Pancreas (tissue), 10 donors: ENCODE measurements around the gene ATP9B. TPM values are rescaled to one million over a fixed set of nuclear protein-coding genes. Genes with fewer than 3 reads are reported as not detected.

Experiments used
- ATAC-seq, 4 donors: fragments of 200-7000 bp; cut with Tn5 transposase; one replicate each; pipeline versions ENCODE4 v1.8.0 to v1.9.1; 2020; ENCODE audit warnings: mild to moderate bottlenecking in 4 of 4, moderate library complexity in 4 of 4
- DNase-seq, 6 donors: peaks; one replicate each; pipeline ENCODE4 v3.0.0-alpha.2; 2020
- FAIRE-seq: peaks from 2 replicates; lab custom pipeline; 2012; peaks lifted over from hg19 to GRCh38; lab: Jason Lieb, UNC
- H3K27ac ChIP-seq, 4 donors: fragments of 200-600 bp; sonication (generic); 1 replicate in 3 of 4; 2 replicates in 1 of 4; pipeline versions ENCODE4 v1.5.0 to v1.8.0; 2020
- H3K27me3 ChIP-seq, 4 donors: fragments of 200-600 bp; one replicate each; pipeline ENCODE4 v1.8.0; 2021
- H3K36me3 ChIP-seq, 3 donors: fragments of 200-600 bp; sonication (generic) in 1 of 3; one replicate each; pipeline versions ENCODE4 v1.5.0 to v1.8.0; 2020 to 2021
- H3K4me1 ChIP-seq, 3 donors: fragments of 200-600 bp; one replicate each; pipeline ENCODE4 v1.8.0; 2021
- H3K4me3 ChIP-seq, 4 donors: fragments of 200-600 bp; sonication (generic) in 2 of 4; one replicate each; pipeline versions ENCODE4 v1.5.0 to v1.8.0; 2020 to 2021
- H3K9me3 ChIP-seq, 4 donors: fragments of 200-600 bp; one replicate each; pipeline ENCODE4 v1.8.0; 2021
- WGBS, 2 donors: extraction: QIAGEN DNeasy Blood & Tissue Kit; methylation state at CpG; one replicate each; pipeline ENCODE4 v1.1.7; 2013; 5-methylcytosine and 5-hydroxymethylcytosine counted together
- intact Hi-C, 3 donors: fragments of 100-400 bp; cut with DNase I; formaldehyde crosslinking; loops; one replicate each; pipeline versions ENCODE4 v1.11.1 to v1.14.2; 2022
- polyA plus RNA-seq, 2 donors: library from polyadenylated mRNA; stranded (reverse); fragments of 200-250 nt; gene quantifications; one replicate each; pipeline ENCODE4 v1.2.3, GENCODE V29; 2013
- total RNA-seq, 6 donors: library from RNA; stranded (reverse); fragmentation: NEBNext Ultra II Directional in 4 of 6; extraction: Animal tissue kit (Norgen Biotek cat#: 25700) in 4 of 6; gene quantifications; one replicate each; pipeline versions ENCODE4 v1.2.1 to v1.2.4, GENCODE V29; 2021 to 2023
- TF ChIP-seq, protein P1 (sequence below), 4 donors: fragments of 200-600 bp; sonication (generic) in 3 of 4; IDR thresholded peaks; one replicate each; pipeline versions ENCODE4 v1.5.0 to v1.8.0; 2021; ENCODE audit warnings: antibody characterized with exemption in 4 of 4
- donor health status: healthy with polysubstance abuse.
- donor health status: DM: no; HTN: no; CAD: no; lungs with moderate emphysema.
- donor health status: DM: no; HTN: no; CAD: no.
- donor health status: control.
- donor health status: control.
- donor health status: Bipolar disorder and iron deficiency.
- donor health status: DM: yes; HTN: yes; CAD: no.
- donor health status: DM: no; HTN: no; CAD: no.
- donor health status: DM: no; HTN: no; CAD: no.
- donor health status: DM: yes; HTN: yes; CAD: no.

Gene ATP9B
- total RNA-seq (10 to 100 TPM; 13.2 to 19.0 (median 16.0) TPM), polyA plus RNA-seq (10 to 100 TPM; 10.2 to 10.7 TPM)

DNA sequence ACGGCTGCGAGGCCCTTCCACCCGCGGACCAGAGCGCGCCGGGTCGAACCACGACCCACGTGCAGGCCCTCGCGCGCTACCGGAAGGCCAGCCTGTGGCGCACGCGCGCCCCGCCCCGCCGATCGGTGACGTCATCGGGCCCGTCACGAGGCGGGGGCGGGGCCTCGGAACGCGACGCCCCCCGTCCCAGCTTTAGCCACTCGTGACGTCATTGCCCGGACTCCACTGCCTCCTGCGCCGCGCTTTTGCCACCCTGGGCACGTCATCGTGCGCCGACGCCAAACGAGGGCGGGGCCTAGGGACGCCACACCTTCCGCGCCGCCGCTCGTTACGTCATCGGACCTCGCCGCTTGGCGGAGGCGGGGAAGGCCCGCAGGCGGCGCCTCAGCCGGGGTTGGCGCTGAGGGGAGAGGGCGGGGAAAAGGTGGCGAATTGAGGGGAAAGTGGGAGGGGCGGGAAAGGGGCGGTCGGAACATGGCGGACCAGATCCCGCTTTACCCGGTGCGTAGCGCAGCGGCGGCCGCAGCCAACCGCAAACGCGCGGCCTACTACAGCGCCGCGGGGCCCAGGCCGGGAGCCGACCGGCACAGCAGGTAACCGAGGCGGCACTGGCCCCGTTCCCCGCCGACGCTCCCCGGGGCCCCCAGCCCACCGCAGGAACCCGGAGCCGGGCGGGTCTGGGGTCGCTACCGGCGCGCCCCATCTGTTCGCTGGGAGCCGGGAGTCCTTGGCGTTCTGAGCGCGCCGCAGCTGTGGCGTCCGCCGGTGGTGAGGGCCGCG is at the start of gene ATP9B:
TSS of gene ATP9B (plus strand) at position 458 of the 780 bp plus-strand sequence. CDS start at position 475, 17 bp downstream.
- ATAC-seq (peak; percentile 93 to 98 (median 94)), FAIRE-seq (peak; percentile 57), DNase-seq (peak; percentile 94 to 99 (median 98))
- H3K9me3 ChIP-seq: no peaks in the 10 kb centered on the region
- peak within 1 kb of the TSS; percentile 94 to 100 (median 97) for H3K4me3 ChIP-seq
- TF ChIP-seq, protein P1, sequence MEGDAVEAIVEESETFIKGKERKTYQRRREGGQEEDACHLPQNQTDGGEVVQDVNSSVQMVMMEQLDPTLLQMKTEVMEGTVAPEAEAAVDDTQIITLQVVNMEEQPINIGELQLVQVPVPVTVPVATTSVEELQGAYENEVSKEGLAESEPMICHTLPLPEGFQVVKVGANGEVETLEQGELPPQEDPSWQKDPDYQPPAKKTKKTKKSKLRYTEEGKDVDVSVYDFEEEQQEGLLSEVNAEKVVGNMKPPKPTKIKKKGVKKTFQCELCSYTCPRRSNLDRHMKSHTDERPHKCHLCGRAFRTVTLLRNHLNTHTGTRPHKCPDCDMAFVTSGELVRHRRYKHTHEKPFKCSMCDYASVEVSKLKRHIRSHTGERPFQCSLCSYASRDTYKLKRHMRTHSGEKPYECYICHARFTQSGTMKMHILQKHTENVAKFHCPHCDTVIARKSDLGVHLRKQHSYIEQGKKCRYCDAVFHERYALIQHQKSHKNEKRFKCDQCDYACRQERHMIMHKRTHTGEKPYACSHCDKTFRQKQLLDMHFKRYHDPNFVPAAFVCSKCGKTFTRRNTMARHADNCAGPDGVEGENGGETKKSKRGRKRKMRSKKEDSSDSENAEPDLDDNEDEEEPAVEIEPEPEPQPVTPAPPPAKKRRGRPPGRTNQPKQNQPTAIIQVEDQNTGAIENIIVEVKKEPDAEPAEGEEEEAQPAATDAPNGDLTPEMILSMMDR (IDR thresholded peaks at IDR 0.05): no peak
- H3K27me3 ChIP-seq: no peaks in the 10 kb centered on the region
- peaks cover 0 to 13% (median 11%) of the 10 kb centered on the region in 3 donors for H3K4me1 ChIP-seq
- intact Hi-C loops: no loop called here
- 0% methylated on average over 60 to 112 of the region's 112 CpGs for WGBS, 2 donors
- H3K27ac ChIP-seq: peak within 1 kb of the TSS; percentile 85 to 90 (median 87)
- H3K36me3 ChIP-seq: no peaks in the 10 kb centered on the region

DNA sequence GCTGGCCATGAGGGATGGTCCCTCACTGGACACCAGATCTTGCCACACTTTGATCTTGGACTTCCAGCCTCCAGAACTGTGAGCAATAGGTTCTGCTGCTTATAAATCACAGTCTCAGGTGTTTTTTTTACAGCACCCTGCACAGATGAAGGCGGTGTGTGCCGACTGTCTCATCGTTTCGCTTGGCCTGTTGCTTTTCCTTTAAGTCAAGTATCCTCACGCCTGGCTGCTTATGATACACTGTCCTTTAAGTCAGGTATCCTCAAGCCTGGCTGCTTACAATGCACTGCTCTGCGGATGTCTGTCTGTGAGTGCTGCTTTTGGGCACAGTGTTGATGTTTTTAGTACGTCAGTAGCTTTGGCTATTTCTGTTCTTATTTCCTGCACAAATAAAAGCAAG is 49.3 kb upstream of the ATP9B start:
- intact Hi-C loops: no loop called here
- no peak overlapping the region for H3K4me3 ChIP-seq
- H3K27me3 ChIP-seq: no peaks in the 10 kb centered on the region
- FAIRE-seq: no peak
- no peak overlapping the region for H3K27ac ChIP-seq
- no peak for DNase-seq
- TF ChIP-seq, protein P1 (IDR thresholded peaks at IDR 0.05): no peak
- H3K36me3 ChIP-seq: no peaks in the 10 kb centered on the region
- no peaks in the 10 kb centered on the region for H3K9me3 ChIP-seq
- no peaks in the 10 kb centered on the region for H3K4me1 ChIP-seq
- ATAC-seq: no peak
- WGBS, 2 donors: 56 to 76% methylated on average over 7 of the region's 7 CpGs

GRCh38 chr18:79022603-79023002 is 46.6 kb upstream of the ATP9B start:
- Histone ChIP-seq H3K27me3 (no peaks in the 10 kb centered on the region), H3K4me1 (no peaks in the 10 kb centered on the region), H3K36me3 (no peaks in the 10 kb centered on the region), H3K27ac (no peak overlapping the region), H3K9me3 (no peaks in the 10 kb centered on the region), H3K4me3 (no peak overlapping the region)
- no peak for DNase-seq
- intact Hi-C loops: no loop called here
- FAIRE-seq: no peak
- TF ChIP-seq, protein P1 (IDR thresholded peaks at IDR 0.05): no peak
- WGBS, 2 donors: 85 to 91% methylated on average over 25 of the region's 25 CpGs
- no peak for ATAC-seq

DNA sequence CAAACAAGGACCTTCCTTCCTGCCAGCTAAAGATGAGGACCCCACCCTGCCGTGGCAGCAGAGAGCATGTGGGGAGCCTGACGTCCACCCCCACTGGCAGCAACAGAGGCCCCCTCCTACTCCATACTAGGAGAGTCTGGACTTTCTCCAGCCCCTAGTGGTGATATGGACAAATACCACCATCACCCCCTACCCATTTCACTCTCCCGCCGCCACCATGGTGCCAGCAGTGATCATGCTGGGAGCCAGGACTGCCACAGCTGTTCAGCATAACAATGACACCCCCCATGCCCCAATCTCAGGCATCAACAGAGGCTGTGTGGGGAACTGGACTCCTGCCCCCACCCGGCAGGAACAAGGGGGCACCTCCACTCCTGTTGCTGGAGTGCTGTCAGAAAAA is 42.7 kb upstream of the ATP9B start:
- Histone ChIP-seq H3K4me1 (no peaks in the 10 kb centered on the region), H3K27ac (no peak overlapping the region), H3K36me3 (no peaks in the 10 kb centered on the region), H3K4me3 (no peak overlapping the region), H3K27me3 (no peaks in the 10 kb centered on the region), H3K9me3 (no peaks in the 10 kb centered on the region)
- WGBS, 2 donors: 32 to 35% methylated on average over 5 of the region's 5 CpGs
- FAIRE-seq (no peak), ATAC-seq (no peak), DNase-seq (no peak)
- TF ChIP-seq, protein P1 (IDR thresholded peaks at IDR 0.05): no peak
- intact Hi-C loops: no loop called here

GRCh38 chr18:79030680-79031079 is 38.5 kb upstream of the ATP9B start:
- Histone ChIP-seq H3K9me3 (no peaks in the 10 kb centered on the region), H3K4me1 (no peaks in the 10 kb centered on the region), H3K4me3 (no peak overlapping the region), H3K36me3 (no peaks in the 10 kb centered on the region), H3K27me3 (no peaks in the 10 kb centered on the region), H3K27ac (no peak overlapping the region)
- no peak for FAIRE-seq
- TF ChIP-seq, protein P1 (IDR thresholded peaks at IDR 0.05): no peak
- WGBS, 2 donors: 71 to 72% methylated on average over 9 of the region's 9 CpGs
- DNase-seq: no peak
- intact Hi-C loops: no loop called here
- no peak for ATAC-seq
